PC-3 (cell line): ENCODE data around the gene LYZL2.

Experiments
- CTCF ChIP-seq: fragments of 300-600 bp; sonication (generic); conservative IDR thresholded peaks from 2 replicates; pipeline ENCODE4 v1.5.1; 2017; ENCODE audit warnings: antibody characterized with exemption, low read depth, mild to moderate bottlenecking, low read length
- EZH2phosphoT487 ChIP-seq: fragments of 300-600 bp; sonication (generic); IDR thresholded peaks from 2 replicates; pipeline ENCODE4 v1.6.1; 2018; ENCODE audit warnings: mild to moderate bottlenecking, antibody characterized with exemption, low read length, borderline replicate concordance

- TF ChIP-seq CTCF (peak; percentile 78), EZH2phosphoT487 (no peak)
Measured at GRCh38 chr10:30581779-30582380, 47.7 kb downstream of the LYZL2 start.
